Prostate gland (tissue), 1 donor: ENCODE data around the gene LRRC14B.

Experiments used
- POLR2A ChIP-seq: fragments of 450-650 bp; IDR thresholded peaks from one replicate; pipeline ENCODE4 v1.6.1; 2016; ENCODE audit warnings: antibody characterized with exemption, mild to moderate bottlenecking
- POLR2AphosphoS5 ChIP-seq: sonication (generic); formaldehyde crosslinking; IDR thresholded peaks from one replicate; pipeline ENCODE4 v1.6.1; 2017; ENCODE audit warnings: antibody characterized with exemption

GRCh38 chr5:159448-160172 lies 31.7 kb upstream of the LRRC14B start:
- no peak for TF ChIP-seq POLR2A
- TF ChIP-seq POLR2AphosphoS5 = no peak
